CD1c-positive myeloid dendritic cell (primary cell): ENCODE results near the gene HOXA13.
A peak's percentile ranks its signal among the peaks of the same experiment; 100 is the strongest.

Experiments
- DNase-seq: peaks from one replicate; pipeline ENCODE4 v3.0.0-alpha.2; 2016; ENCODE audit errors: extremely low spot score

Gene HOXA13

GRCh38 chr7:27170426-27171324 is 29.2 kb downstream of the HOXA13 start:
- no peak for DNase-seq

GRCh38 chr7:27169658-27170425 is 30.0 kb downstream of the HOXA13 start:
- DNase-seq: no peak

DNA sequence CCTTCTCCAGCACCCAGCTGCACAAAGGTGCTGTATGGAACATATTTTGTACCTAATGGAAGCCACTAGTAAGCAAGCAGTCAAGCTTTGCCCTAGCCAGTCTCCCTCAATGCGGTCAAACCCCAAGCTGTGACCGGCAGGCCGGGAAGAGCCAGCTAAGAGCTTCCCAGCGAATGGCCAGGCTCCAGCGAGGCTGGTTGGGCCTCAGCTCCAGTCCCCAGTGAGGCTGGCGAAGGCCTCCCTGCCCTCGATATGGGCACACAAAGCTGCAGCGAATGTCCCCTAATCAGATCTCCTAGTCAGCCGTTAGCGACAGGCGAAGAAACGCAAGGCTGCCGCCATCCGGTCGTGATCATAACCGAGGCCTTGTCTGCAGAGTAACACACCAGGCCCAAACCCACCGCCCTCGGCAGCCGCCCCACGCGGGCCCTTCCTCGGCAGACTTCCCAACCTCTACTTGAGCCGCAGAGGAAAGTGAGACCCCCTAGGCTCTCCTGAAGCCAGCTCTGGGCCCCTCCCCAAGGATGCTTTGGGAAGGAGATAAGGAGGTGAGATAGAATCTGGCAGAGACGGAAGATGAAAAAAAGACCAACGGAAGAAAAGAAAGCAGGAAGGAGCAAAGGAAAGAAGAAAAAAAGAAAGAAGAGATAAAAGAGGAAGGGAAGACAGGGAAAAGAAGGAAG is 31.5 kb downstream of the HOXA13 start:
- no peak for DNase-seq

DNA sequence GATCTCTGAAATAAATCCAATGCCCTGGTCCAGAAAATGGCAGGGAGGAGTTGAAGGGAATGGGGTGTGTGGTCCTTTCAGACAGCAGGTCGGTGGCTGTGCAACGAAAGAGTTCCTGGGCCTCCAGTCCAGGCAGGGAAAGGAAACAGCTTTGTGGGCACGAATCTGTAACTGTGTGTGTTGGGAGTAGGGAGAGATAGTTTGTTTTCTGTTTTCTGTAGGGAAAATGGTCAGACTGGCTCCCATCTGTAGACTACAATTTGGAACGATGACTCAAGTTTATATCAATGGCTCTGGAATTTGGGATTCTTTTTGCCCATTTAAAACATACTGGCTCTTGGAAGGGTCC is 32.0 kb downstream of the HOXA13 start:
- no peak for DNase-seq

DNA sequence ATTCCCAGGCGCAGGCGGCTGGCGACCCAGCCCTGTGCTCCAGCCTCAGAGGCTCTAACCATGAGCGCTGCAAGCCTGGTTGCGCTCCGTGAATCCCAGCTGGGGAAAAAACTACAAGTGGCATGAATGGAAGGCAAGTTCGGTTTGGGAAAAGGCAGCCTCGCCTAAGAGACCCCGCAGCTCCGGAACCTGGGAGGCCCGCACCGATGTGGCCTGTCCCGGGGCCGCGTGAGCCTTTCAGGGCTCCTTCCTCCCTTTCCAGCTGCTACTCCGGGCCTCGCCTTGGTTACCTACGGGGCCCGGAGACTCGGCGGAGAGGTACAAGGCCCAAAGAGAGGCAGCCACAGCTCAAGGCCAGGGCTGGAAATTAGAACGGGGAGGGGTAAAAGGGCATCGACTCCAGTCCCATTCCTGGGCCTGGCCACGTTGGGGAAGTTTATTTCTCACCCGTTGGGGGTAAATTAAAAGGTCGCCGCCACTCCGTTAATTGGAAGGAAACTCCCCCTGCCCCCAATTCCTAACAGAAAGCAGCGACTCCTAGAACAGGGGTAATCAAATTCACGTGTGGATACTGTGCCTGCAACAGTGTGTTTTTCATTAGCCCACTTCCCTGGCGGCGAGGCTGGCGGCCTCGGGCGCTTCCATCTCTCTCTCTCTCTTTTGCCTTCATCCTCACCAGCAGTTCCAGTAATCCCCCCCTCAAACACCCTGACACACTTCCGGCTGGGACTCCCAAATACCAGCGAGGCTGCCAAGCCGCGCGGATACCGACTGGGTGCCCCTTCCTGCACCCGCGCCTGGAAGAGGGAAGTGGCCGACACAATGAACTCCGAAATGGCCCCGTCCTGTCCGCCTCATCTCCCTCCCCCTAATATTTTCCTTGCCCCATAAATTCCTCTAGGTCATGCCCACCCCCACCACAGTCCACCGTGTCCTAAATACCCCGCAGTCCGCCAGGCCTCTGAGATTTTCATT is 33.1 kb downstream of the HOXA13 start:
- no peak for DNase-seq

- DNase-seq: no peak
Measured at GRCh38 chr7:27165996-27166530, 33.8 kb downstream of the HOXA13 start.

GRCh38 chr7:27165089-27165995 is 34.5 kb downstream of the HOXA13 start, which contains the start of gene HOXA9:
TSS of gene HOXA9 (minus strand) at chr7:27165537. CDS start at chr7:27165457, 80 bp downstream.
- peak; percentile 90 for DNase-seq

DNA sequence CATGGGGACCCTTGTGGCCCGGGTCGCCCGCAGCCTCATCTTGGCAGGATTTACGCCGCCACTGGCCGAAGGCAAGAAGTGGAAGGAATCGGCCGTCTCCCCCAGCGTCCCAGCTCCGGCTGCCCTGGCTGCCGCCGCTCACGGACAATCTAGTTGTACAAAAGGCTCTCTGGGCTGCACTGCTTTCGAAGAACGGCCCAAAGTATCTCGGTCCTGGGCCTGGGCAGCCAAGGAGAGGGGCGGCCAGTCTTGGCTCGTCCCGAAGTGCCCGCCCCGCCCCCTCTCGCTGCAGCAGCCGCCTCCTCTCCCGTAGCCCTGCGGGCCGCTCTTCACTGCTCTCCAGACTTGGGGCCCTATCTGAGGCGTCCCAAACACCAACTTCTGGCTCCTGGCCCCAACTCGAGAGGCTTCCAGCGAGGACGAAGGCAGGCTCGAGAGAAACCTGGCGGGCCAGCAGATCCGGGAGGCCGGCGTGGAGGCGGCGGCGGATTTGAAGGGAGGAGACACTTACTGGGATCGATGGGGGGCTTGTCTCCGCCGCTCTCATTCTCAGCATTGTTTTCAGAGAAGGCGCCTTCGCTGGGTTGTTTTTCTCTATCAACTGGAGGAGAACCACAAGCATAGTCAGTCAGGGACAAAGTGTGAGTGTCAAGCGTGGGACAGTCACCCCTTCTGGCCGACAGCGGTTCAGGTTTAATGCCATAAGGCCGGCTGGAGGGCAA is 35.4 kb downstream of the HOXA13 start:
- no peak for DNase-seq

DNA sequence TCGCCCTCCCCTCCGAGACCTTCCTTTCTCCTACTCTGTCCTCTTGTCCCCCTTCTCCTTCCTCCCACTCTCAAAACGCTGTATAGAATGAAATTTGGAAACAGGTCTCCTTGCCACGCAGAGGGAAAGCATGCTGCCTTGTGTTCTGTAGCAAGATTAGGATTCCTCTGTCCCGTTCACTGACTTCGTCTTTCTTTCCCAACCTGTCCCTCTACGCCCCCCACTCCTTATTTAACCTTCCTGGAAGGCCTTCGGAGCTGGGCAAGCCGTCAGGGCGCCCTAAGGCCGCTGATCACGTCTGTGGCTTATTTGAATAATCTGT is 35.9 kb downstream of the HOXA13 start:
- no peak for DNase-seq

DNA sequence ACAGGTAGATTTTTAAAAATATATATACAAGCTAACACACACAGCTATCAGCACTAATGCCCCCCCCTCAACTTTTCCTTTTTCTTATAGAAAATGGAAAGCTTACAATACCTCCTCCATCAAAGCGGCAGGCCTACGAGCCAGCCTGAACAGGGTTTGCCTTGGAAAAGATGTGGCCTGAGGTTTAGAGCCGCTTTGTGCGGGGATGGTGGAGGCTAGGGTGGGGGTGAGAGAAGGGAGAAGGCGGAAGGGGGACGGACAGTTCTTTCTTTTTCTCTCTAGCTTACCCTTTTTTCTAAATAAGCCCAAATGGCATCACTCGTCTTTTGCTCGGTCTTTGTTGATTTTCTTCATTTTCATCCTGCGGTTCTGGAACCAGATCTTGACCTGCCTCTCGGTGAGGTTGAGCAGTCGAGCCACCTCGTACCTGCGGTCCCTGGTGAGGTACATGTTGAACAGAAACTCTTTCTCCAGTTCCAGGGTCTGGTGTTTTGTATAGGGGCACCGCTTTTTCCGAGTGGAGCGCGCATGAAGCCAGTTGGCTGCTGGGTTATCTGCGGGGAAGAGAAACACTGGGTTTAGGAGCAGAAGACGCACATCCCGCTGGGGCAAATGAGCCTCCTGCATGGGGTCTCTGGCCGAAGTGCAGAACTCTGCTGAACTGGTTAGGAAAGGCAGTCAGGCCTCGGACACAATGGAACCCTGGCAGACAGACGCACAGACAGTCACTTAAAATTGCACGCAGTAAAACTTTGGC is 36.4 kb downstream of the HOXA13 start:
- no peak for DNase-seq

DNA sequence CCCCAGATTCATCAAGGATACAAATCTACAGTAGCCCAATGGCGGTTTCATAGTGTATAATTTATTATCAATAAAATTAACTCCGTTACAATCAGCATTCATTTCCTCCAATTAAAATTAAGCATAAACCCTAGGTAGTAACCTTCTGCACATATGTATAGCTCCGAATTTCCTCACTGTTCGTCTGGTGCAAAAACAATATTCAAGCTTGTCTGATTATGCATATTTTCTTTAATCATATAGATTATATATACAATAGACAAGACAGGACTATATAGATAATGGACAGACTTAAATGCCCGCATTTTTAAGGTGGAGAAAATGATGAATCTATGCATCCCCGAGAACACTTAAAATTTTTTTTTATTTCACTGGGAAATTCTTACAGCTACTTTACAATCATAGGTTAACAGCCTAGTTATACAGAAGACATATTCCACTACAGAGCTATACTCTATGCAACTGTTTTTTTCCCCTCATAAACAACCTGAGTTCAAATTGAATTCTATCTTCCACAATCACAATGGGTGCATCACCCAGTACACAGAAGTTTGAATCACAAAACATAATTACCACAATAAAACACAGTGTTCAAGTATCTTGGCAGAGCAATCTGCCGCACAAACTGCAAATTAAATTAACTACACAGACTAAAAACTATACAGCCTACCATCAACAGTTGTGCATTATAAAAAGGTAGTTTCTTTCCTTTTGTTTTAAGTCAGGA is 37.2 kb downstream of the HOXA13 start:
- DNase-seq: no peak

DNA sequence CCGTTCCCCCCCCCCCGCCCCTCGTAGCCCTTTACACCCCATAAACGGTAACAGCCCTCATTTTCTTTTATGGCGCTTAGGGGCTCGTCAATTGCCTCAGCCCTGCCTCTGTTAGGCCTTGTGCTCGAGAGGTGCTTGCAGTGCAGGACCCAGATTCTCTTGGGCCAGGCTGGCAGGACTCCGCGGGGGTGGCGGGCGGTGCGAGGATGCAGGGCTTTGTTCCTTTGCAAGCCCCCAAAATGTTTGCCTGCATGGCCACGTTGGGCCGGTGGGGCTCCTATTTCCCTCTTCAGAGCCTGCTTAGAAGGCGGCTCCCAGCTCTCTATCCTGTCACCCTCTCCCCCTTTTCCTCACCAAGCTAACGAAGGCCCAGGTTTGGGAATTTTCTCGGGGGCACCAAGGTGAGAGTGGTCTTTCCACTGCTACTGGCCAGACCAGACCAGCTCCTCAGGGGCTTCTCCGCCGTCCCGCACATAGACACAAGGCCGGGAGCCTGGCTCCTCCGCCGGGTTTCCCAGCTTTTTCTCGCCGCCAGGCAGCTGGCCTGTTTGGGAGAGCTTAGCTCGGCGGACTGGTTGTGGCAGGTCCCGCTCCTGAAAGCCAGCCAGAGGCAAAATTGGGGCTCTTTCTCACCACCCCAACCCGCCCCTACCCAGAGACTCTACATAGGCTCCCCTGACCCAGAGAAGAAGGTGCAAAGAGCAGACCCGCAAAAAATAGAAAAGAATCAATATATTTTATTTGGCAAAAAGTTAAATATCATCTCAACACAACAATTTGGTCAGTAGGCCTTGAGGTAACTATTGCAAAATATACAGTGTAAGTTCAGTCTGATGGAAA is 38.0 kb downstream of the HOXA13 start:
- no peak for DNase-seq

- DNase-seq: peak; percentile 82
Measured at GRCh38 chr7:27161214-27161720, 38.6 kb downstream of the HOXA13 start.

- peak; percentile 91 for DNase-seq
Measured at GRCh38 chr7:27160546-27161213, 39.2 kb downstream of the HOXA13 start.

GRCh38 chr7:27160145-27160545 is 39.7 kb downstream of the HOXA13 start:
- no peak for DNase-seq
